ENCODE data around the gene ADARB2. TPM values are rescaled to one million over a fixed set of nuclear protein-coding genes. Genes with fewer than 3 reads are reported as not detected.

Gene ADARB2
- total and polyA plus RNA-seq, 2 experiments from 2014 or later, result 2.0 to 5.0 TPM

DNA sequence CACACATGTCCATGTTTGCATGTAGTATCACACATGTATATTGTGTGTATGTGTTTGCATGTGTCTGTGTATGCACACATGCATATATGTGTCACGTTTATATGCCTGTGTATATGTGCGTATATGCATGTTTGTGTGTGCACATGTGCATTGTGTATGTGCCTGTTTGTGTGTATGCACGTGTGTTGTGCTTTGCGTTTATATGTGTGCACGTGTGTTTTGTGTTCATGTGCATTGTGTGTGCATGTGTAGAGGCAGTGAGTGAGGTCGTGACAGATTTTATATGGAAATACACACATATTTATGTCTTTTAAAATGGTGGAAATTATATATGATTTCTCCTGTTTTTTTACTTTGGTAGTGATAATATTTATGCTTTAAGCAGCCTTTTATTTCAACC lies 41.2 kb downstream of the ADARB2 start (continued):
- TF ChIP-seq, protein P1, sequence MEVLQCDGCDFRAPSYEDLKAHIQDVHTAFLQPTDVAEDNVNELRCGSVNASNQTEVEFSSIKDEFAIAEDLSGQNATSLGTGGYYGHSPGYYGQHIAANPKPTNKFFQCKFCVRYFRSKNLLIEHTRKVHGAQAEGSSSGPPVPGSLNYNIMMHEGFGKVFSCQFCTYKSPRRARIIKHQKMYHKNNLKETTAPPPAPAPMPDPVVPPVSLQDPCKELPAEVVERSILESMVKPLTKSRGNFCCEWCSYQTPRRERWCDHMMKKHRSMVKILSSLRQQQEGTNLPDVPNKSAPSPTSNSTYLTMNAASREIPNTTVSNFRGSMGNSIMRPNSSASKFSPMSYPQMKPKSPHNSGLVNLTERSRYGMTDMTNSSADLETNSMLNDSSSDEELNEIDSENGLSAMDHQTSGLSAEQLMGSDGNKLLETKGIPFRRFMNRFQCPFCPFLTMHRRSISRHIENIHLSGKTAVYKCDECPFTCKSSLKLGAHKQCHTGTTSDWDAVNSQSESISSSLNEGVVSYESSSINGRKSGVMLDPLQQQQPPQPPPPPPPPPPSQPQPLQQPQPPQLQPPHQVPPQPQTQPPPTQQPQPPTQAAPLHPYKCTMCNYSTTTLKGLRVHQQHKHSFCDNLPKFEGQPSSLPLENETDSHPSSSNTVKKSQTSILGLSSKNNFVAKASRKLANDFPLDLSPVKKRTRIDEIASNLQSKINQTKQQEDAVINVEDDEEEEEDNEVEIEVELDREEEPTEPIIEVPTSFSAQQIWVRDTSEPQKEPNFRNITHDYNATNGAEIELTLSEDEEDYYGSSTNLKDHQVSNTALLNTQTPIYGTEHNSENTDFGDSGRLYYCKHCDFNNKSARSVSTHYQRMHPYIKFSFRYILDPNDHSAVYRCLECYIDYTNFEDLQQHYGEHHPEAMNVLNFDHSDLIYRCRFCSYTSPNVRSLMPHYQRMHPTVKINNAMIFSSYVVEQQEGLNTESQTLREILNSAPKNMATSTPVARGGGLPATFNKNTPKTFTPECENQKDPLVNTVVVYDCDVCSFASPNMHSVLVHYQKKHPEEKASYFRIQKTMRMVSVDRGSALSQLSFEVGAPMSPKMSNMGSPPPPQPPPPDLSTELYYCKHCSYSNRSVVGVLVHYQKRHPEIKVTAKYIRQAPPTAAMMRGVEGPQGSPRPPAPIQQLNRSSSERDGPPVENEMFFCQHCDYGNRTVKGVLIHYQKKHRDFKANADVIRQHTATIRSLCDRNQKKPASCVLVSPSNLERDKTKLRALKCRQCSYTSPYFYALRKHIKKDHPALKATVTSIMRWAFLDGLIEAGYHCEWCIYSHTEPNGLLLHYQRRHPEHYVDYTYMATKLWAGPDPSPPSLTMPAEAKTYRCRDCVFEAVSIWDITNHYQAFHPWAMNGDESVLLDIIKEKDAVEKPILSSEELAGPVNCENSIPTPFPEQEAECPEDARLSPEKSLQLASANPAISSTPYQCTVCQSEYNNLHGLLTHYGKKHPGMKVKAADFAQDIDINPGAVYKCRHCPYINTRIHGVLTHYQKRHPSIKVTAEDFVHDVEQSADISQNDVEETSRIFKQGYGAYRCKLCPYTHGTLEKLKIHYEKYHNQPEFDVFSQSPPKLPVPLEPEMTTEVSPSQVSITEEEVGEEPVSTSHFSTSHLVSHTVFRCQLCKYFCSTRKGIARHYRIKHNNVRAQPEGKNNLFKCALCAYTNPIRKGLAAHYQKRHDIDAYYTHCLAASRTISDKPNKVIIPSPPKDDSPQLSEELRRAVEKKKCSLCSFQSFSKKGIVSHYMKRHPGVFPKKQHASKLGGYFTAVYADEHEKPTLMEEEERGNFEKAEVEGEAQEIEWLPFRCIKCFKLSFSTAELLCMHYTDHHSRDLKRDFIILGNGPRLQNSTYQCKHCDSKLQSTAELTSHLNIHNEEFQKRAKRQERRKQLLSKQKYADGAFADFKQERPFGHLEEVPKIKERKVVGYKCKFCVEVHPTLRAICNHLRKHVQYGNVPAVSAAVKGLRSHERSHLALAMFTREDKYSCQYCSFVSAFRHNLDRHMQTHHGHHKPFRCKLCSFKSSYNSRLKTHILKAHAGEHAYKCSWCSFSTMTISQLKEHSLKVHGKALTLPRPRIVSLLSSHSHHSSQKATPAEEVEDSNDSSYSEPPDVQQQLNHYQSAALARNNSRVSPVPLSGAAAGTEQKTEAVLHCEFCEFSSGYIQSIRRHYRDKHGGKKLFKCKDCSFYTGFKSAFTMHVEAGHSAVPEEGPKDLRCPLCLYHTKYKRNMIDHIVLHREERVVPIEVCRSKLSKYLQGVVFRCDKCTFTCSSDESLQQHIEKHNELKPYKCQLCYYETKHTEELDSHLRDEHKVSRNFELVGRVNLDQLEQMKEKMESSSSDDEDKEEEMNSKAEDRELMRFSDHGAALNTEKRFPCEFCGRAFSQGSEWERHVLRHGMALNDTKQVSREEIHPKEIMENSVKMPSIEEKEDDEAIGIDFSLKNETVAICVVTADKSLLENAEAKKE (CRISPR knock-in tag; IDR thresholded peaks at IDR 0.05), result no peak
- no peak for TF ChIP-seq POLR2AphosphoS5 (IDR thresholded peaks at IDR 0.05; ENCODE audit: low read depth)
- TF ChIP-seq, protein P2, sequence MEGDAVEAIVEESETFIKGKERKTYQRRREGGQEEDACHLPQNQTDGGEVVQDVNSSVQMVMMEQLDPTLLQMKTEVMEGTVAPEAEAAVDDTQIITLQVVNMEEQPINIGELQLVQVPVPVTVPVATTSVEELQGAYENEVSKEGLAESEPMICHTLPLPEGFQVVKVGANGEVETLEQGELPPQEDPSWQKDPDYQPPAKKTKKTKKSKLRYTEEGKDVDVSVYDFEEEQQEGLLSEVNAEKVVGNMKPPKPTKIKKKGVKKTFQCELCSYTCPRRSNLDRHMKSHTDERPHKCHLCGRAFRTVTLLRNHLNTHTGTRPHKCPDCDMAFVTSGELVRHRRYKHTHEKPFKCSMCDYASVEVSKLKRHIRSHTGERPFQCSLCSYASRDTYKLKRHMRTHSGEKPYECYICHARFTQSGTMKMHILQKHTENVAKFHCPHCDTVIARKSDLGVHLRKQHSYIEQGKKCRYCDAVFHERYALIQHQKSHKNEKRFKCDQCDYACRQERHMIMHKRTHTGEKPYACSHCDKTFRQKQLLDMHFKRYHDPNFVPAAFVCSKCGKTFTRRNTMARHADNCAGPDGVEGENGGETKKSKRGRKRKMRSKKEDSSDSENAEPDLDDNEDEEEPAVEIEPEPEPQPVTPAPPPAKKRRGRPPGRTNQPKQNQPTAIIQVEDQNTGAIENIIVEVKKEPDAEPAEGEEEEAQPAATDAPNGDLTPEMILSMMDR (conservative IDR thresholded peaks at IDR 0.05; ENCODE audit: low read depth in 2 of 2), result no peak
- TF ChIP-seq, protein P3, sequence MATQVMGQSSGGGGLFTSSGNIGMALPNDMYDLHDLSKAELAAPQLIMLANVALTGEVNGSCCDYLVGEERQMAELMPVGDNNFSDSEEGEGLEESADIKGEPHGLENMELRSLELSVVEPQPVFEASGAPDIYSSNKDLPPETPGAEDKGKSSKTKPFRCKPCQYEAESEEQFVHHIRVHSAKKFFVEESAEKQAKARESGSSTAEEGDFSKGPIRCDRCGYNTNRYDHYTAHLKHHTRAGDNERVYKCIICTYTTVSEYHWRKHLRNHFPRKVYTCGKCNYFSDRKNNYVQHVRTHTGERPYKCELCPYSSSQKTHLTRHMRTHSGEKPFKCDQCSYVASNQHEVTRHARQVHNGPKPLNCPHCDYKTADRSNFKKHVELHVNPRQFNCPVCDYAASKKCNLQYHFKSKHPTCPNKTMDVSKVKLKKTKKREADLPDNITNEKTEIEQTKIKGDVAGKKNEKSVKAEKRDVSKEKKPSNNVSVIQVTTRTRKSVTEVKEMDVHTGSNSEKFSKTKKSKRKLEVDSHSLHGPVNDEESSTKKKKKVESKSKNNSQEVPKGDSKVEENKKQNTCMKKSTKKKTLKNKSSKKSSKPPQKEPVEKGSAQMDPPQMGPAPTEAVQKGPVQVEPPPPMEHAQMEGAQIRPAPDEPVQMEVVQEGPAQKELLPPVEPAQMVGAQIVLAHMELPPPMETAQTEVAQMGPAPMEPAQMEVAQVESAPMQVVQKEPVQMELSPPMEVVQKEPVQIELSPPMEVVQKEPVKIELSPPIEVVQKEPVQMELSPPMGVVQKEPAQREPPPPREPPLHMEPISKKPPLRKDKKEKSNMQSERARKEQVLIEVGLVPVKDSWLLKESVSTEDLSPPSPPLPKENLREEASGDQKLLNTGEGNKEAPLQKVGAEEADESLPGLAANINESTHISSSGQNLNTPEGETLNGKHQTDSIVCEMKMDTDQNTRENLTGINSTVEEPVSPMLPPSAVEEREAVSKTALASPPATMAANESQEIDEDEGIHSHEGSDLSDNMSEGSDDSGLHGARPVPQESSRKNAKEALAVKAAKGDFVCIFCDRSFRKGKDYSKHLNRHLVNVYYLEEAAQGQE (IDR thresholded peaks at IDR 0.05; ENCODE audit: unreplicated experiment), result no peak
- no peak for TF ChIP-seq EZH2 (IDR thresholded peaks at IDR 0.05; ENCODE audit: low read depth, unreplicated experiment)
- TF ChIP-seq JUNB (IDR thresholded peaks at IDR 0.05; ENCODE audit: unreplicated experiment), result no peak
- TF ChIP-seq EZH2phosphoT487 (IDR thresholded peaks at IDR 0.05; ENCODE audit: unreplicated experiment), result no peak
